RWPE2 (cell line): ENCODE data around the gene TMPRSS6.

Experiments used
- ATAC-seq: fragments of 200-7000 bp; cut with Tn5 transposase; 3 replicates; pipeline ENCODE4 v1.9.1; 2021; ENCODE audit warnings: low read depth
- DNase-seq: peaks from one replicate; pipeline ENCODE4 v3.0.0-alpha.2; 2020; ENCODE audit warnings: low spot score
- H3K27ac ChIP-seq: fragments of 450-650 bp; 2 replicates; pipeline ENCODE4 v1.5.1; 2017; ENCODE audit warnings: mild to moderate bottlenecking; ENCODE audit not compliant: poor library complexity, severe bottlenecking
- H3K27me3 ChIP-seq: fragments of 250-450 bp; sonication (Bioruptor Pico); 2 replicates; pipeline ENCODE4 v1.5.1; 2021; ENCODE audit warnings: mild to moderate bottlenecking, moderate library complexity; ENCODE audit not compliant: insufficient read depth, poor library complexity, severe bottlenecking
- H3K36me3 ChIP-seq: fragments of 250-450 bp; sonication (Bioruptor Pico); 2 replicates; pipeline ENCODE4 v1.5.1; 2020; ENCODE audit warnings: low read depth, mild to moderate bottlenecking, moderate library complexity
- H3K4me1 ChIP-seq: fragments of 250-450 bp; sonication (Bioruptor Pico); 2 replicates; pipeline ENCODE4 v1.5.1; 2021; ENCODE audit warnings: mild to moderate bottlenecking, moderate library complexity; ENCODE audit not compliant: insufficient read depth, poor library complexity, severe bottlenecking
- H3K4me3 ChIP-seq: fragments of 250-450 bp; sonication (Bioruptor Pico); 2 replicates; pipeline ENCODE4 v1.5.1; 2021; ENCODE audit warnings: mild to moderate bottlenecking, moderate library complexity; ENCODE audit not compliant: severe bottlenecking
- H3K9me3 ChIP-seq: fragments of 250-450 bp; sonication (Bioruptor Pico); 2 replicates; pipeline ENCODE4 v1.5.1; 2021; ENCODE audit warnings: mild to moderate bottlenecking, moderate library complexity; ENCODE audit not compliant: severe bottlenecking
- TF ChIP-seq, protein P1 (sequence below): fragments of 450-650 bp; IDR thresholded peaks from one replicate; pipeline ENCODE4 v1.5.1; 2017; ENCODE audit warnings: mild to moderate bottlenecking, moderate library complexity; ENCODE audit not compliant: poor library complexity, severe bottlenecking

The TMPRSS6 gene

GRCh38 chr22:37048133-37048532 is 61.4 kb downstream of the TMPRSS6 start:
- H3K4me1 ChIP-seq, result peaks cover 9% of the 10 kb centered on the region
- no peaks in the 10 kb centered on the region for H3K27me3 ChIP-seq
- no peak overlapping the region for H3K4me3 ChIP-seq
- H3K36me3 ChIP-seq, result no peaks in the 10 kb centered on the region
- DNase-seq (no peak), ATAC-seq (no peak)
- no peaks in the 10 kb centered on the region for H3K9me3 ChIP-seq
- H3K27ac ChIP-seq, result no peak overlapping the region
- TF ChIP-seq, protein P1, sequence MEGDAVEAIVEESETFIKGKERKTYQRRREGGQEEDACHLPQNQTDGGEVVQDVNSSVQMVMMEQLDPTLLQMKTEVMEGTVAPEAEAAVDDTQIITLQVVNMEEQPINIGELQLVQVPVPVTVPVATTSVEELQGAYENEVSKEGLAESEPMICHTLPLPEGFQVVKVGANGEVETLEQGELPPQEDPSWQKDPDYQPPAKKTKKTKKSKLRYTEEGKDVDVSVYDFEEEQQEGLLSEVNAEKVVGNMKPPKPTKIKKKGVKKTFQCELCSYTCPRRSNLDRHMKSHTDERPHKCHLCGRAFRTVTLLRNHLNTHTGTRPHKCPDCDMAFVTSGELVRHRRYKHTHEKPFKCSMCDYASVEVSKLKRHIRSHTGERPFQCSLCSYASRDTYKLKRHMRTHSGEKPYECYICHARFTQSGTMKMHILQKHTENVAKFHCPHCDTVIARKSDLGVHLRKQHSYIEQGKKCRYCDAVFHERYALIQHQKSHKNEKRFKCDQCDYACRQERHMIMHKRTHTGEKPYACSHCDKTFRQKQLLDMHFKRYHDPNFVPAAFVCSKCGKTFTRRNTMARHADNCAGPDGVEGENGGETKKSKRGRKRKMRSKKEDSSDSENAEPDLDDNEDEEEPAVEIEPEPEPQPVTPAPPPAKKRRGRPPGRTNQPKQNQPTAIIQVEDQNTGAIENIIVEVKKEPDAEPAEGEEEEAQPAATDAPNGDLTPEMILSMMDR, result no peak

- peaks cover 9% of the 10 kb centered on the region for H3K4me1 ChIP-seq
- H3K27ac ChIP-seq, result no peak overlapping the region
- H3K4me3 ChIP-seq, result no peak overlapping the region
- DNase-seq (no peak), ATAC-seq (no peak)
- H3K27me3 ChIP-seq, result no peaks in the 10 kb centered on the region
- H3K36me3 ChIP-seq, result no peaks in the 10 kb centered on the region
- no peaks in the 10 kb centered on the region for H3K9me3 ChIP-seq
- TF ChIP-seq, protein P1, result no peak
Observed at GRCh38 chr22:37047006-37047405, 62.5 kb downstream of the TMPRSS6 start.

DNA sequence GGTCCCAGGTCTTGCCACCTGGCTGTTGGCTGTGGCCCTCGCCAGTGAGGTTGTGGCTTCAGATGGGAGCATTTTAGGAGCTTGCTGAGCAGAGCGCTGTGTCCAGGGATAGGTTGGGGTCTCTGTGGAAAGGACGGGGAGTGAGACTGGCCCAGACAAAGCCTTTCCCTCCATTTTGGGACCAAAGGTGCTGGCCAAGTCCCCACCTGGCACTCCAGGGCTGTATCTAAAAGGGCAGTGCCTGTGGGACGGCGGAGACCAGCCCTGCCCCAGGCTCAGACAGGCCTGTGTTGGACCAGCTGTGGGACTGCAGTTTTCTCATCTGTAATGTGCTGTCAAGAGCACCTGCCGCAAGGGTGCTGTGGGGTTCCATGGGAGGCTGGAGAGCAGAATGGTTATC is 62.9 kb downstream of the TMPRSS6 start:
- TF ChIP-seq, protein P1, result no peak

DNA sequence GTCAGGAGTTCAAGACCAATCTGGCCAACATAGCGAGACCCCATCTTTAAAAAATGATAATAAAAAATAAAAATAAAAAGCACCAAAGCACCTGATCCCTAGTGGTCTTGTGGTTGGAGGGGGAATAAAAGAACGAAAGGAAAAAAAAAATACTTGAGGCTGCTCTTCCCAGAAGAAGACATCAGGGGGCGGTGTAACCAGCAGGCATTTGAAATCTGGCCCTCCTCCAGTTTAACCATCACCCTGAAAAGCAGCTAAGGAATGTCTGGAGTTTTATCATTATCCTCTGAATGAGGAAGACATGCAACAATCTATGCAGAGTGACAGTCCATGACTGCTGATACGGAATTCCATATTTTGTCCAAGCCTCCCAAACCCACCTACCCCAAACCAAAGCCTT is 63.6 kb downstream of the TMPRSS6 start:
- Histone ChIP-seq H3K36me3 (no peaks in the 10 kb centered on the region), H3K4me3 (no peak overlapping the region), H3K27ac (no peak overlapping the region), H3K9me3 (no peaks in the 10 kb centered on the region), H3K27me3 (no peaks in the 10 kb centered on the region), H3K4me1 (peaks cover 11% of the 10 kb centered on the region)
- DNase-seq (no peak), ATAC-seq (no peak)
- TF ChIP-seq, protein P1, result peak; percentile 40

More for the DNA sequence above, 62.9 kb downstream of the TMPRSS6 start:
- no peaks in the 10 kb centered on the region for H3K36me3 ChIP-seq
- peaks cover 9% of the 10 kb centered on the region for H3K4me1 ChIP-seq
- no peak overlapping the region for H3K4me3 ChIP-seq
- H3K9me3 ChIP-seq, result no peaks in the 10 kb centered on the region
- no peak for ATAC-seq
- no peak overlapping the region for H3K27ac ChIP-seq
- no peaks in the 10 kb centered on the region for H3K27me3 ChIP-seq
- no peak for DNase-seq

DNA sequence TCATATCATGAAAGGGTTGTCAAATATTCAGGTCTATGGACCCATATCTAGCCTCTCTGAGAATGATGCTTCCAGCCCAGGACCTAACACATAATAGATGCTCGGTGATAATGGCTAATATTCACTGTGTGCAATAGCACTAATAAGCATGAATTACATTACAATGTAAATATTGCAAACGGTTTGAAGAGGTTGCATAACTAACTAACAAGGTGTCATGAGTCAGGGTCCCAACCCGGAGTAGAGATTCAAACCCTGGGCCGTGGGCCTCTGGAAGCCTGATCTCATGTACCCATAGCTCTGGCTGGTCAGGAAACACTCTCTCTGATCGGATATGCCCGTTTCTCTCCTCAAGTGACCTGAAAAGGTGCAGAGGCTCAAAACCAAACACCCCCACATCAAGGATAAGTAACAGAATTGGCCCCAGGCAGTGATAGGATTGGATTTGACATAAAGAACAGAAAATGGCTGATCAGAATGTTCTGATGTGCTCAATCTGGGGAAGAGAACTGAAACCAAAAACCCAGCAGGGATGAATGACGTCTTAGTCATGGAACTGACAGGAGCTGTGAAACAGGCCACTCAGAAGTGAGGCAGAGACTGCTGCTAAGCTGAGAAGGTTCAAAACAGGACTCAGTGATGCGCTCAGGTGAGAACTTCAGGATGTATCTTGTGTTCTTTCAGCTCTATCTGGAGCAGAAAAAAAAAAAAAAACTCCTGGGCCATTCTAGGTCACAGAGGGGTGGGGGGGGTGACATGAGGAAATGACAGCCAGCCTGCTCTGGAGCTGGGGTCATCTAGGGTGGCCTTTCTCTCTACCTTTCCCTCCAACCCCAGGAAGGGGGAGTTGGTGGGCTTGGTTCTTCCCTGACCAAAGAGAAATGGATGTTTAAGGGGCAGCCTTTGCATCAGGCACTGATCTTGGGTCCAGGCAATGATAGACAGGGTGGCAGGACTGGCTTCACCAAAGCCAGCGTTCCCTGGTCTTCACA is 64.6 kb downstream of the TMPRSS6 start:
- no peak overlapping the region for H3K4me3 ChIP-seq
- no peaks in the 10 kb centered on the region for H3K36me3 ChIP-seq
- peaks cover 17% of the 10 kb centered on the region for H3K4me1 ChIP-seq
- TF ChIP-seq, protein P1, result no peak
- H3K9me3 ChIP-seq, result no peaks in the 10 kb centered on the region
- ATAC-seq, result peak; percentile 23; the same call in 2 of the 3 replicates
- no peaks in the 10 kb centered on the region for H3K27me3 ChIP-seq
- H3K27ac ChIP-seq, result no peak overlapping the region
- no peak for DNase-seq
